DOHH2 (cell line): Measurements from ENCODE around the gene PTGS1.

Experiments
- EZH2phosphoT487 ChIP-seq: fragments of 200-600 bp; sonication (generic); IDR thresholded peaks from 2 replicates; pipeline ENCODE4 v1.6.1; 2017; ENCODE audit warnings: borderline replicate concordance, mild to moderate bottlenecking, antibody characterized with exemption, low read length, moderate library complexity, mixed read lengths
- TF ChIP-seq, protein P1 (sequence below): fragments of 200-600 bp; sonication (generic); IDR thresholded peaks from one replicate; pipeline ENCODE4 v1.5.1; 2014; ENCODE audit warnings: antibody characterized with exemption, mild to moderate bottlenecking, low read depth, low read length; ENCODE audit not compliant: poor library complexity, severe bottlenecking

- TF ChIP-seq, protein P1, sequence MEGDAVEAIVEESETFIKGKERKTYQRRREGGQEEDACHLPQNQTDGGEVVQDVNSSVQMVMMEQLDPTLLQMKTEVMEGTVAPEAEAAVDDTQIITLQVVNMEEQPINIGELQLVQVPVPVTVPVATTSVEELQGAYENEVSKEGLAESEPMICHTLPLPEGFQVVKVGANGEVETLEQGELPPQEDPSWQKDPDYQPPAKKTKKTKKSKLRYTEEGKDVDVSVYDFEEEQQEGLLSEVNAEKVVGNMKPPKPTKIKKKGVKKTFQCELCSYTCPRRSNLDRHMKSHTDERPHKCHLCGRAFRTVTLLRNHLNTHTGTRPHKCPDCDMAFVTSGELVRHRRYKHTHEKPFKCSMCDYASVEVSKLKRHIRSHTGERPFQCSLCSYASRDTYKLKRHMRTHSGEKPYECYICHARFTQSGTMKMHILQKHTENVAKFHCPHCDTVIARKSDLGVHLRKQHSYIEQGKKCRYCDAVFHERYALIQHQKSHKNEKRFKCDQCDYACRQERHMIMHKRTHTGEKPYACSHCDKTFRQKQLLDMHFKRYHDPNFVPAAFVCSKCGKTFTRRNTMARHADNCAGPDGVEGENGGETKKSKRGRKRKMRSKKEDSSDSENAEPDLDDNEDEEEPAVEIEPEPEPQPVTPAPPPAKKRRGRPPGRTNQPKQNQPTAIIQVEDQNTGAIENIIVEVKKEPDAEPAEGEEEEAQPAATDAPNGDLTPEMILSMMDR, result no peak
- no peak for TF ChIP-seq EZH2phosphoT487
Measured at GRCh38 chr9:122332644-122333043, 38.2 kb upstream of the PTGS1 start.
